GM12878 (cell line): Measurements from ENCODE around the gene SMIM27. TPM values are rescaled to one million over a fixed set of nuclear protein-coding genes. Genes with fewer than 3 reads are reported as not detected.
A peak's percentile ranks its signal among the peaks of the same experiment; 100 is the strongest.

Experiments used
- BCL11A ChIP-seq: IDR thresholded peaks from 2 replicates; pipeline ENCODE4 v1.6.1; 2011; ENCODE audit warnings: low read depth, low read length
- CHD2 ChIP-seq: IDR thresholded peaks from 2 replicates; pipeline ENCODE4 v1.6.1; 2011; ENCODE audit warnings: low read depth, low read length, improper control_type of control experiment, borderline replicate concordance
- DPF2 ChIP-seq: fragments of 450-650 bp; IDR thresholded peaks from 2 replicates; pipeline ENCODE4 v1.6.1; 2017; ENCODE audit warnings: mild to moderate bottlenecking
- FOS ChIP-seq: IDR thresholded peaks from 3 replicates; pipeline ENCODE4 v1.6.1; 2011; ENCODE audit warnings: borderline replicate concordance; ENCODE audit not compliant: insufficient read length; ENCODE audit errors: extremely low read depth
- GATAD2B ChIP-seq: fragments of 450-650 bp; conservative IDR thresholded peaks from 2 replicates; pipeline ENCODE4 v1.6.1; 2017; ENCODE audit warnings: low read depth, mild to moderate bottlenecking, moderate library complexity
- HDGF ChIP-seq: fragments of 450-650 bp; IDR thresholded peaks from 2 replicates; pipeline ENCODE4 v1.6.1; 2016; ENCODE audit warnings: antibody characterized with exemption
- KAT2A ChIP-seq: conservative IDR thresholded peaks from 2 replicates; pipeline ENCODE4 v1.6.1; 2011; ENCODE audit warnings: low read depth, low read length; ENCODE audit not compliant: control insufficient read depth
- NR2C1 ChIP-seq: fragments of 450-650 bp; IDR thresholded peaks from 2 replicates; pipeline ENCODE4 v1.6.1; 2017; ENCODE audit warnings: antibody characterized with exemption, mild to moderate bottlenecking, moderate library complexity
- POLR2A ChIP-seq: IDR thresholded peaks from 2 replicates; pipeline ENCODE4 v1.6.1; 2011; ENCODE audit warnings: low read depth, mild to moderate bottlenecking, low read length
- RELA ChIP-seq: fragments of 450-650 bp; IDR thresholded peaks from 2 replicates; pipeline ENCODE4 v1.8.0; 2014; ENCODE audit warnings: borderline replicate concordance; ENCODE audit not compliant: partially characterized antibody
- SRF ChIP-seq, 2 experiments: IDR thresholded peaks; 2 replicates each; pipeline ENCODE4 v1.6.1; 2011; ENCODE audit warnings: low read depth in 2 of 2, low read length in 2 of 2, mild to moderate bottlenecking in 1 of 2, moderate library complexity in 1 of 2
- ZBED1 ChIP-seq: IDR thresholded peaks from 2 replicates; pipeline ENCODE4 v1.6.1; 2016; ENCODE audit warnings: borderline replicate concordance
- ZNF384 ChIP-seq: IDR thresholded peaks from 2 replicates; pipeline ENCODE4 v1.6.1; 2012; ENCODE audit warnings: low read depth, mild to moderate bottlenecking, low read length, improper control_type of control experiment, borderline replicate concordance
- ZSCAN29 ChIP-seq: fragments of 450-650 bp; IDR thresholded peaks from 2 replicates; pipeline ENCODE4 v1.6.1; 2017; ENCODE audit warnings: mild to moderate bottlenecking, moderate library complexity
- polyA plus RNA-seq, 11 experiments: library from polyadenylated mRNA; depleted of rRNA in 4 of 11; unstranded in 6 of 11; stranded (reverse) in 5 of 11; fragments of >200 nt; fragmentation: Nextera tagmentation in 4 of 11; fragmentation: Illumina TruSeq in 1 of 11; extraction: Ambion mirVana in 4 of 11; extraction: Trizol in 1 of 11; gene quantifications; 1 replicate in 1 of 11; 2 replicates in 10 of 11; pipeline versions ENCODE4 v1.2.1 to v1.2.3, GENCODE V29; 2011 to 2016; ENCODE audit warnings: inconsistent platforms in 2 of 11, missing spikeins in 2 of 11, low read depth in 1 of 11
- total RNA-seq, 4 experiments: library from RNA; depleted of rRNA in 3 of 4; stranded (reverse); fragments of >200 nt in 3 of 4; fragmentation: Illumina TruSeq in 1 of 4; extraction: Trizol in 1 of 4; gene quantifications; 2 replicates each; pipeline versions ENCODE4 v1.2.1 to v1.2.3, GENCODE V29; 2013 to 2021
- TF ChIP-seq, protein P1 (sequence below): fragments of 450-650 bp; IDR thresholded peaks from 2 replicates; pipeline ENCODE4 v1.6.1; 2017; ENCODE audit warnings: mild to moderate bottlenecking, moderate library complexity
- TF ChIP-seq, protein P2 (sequence below): IDR thresholded peaks from 2 replicates; pipeline ENCODE4 v1.6.1; 2011; ENCODE audit warnings: low read depth, low read length, improper control_type of control experiment, borderline replicate concordance
- TF ChIP-seq, protein P3 (sequence below): fragments of 450-650 bp; IDR thresholded peaks from 2 replicates; pipeline ENCODE4 v1.6.1; 2017; ENCODE audit warnings: low read depth, mild to moderate bottlenecking, moderate library complexity
- TF ChIP-seq, protein P4 (sequence below): fragments of 450-650 bp; IDR thresholded peaks from 2 replicates; pipeline ENCODE4 v1.6.1; 2017; ENCODE audit warnings: mild to moderate bottlenecking, low read depth, inconsistent platforms; ENCODE audit not compliant: poor library complexity, severe bottlenecking
- TF ChIP-seq, protein P5 (sequence below): fragments of 450-650 bp; conservative IDR thresholded peaks from 2 replicates; pipeline ENCODE4 v1.6.1; 2017; ENCODE audit warnings: mild to moderate bottlenecking, moderate library complexity

SMIM27 gene
- total and polyA plus RNA-seq, 10 of the 15 experiments (the other 5 are each of a cell fraction or from before 2014, with no cell fraction given), result 12.2 to 47.3 (median 26.5) TPM

DNA sequence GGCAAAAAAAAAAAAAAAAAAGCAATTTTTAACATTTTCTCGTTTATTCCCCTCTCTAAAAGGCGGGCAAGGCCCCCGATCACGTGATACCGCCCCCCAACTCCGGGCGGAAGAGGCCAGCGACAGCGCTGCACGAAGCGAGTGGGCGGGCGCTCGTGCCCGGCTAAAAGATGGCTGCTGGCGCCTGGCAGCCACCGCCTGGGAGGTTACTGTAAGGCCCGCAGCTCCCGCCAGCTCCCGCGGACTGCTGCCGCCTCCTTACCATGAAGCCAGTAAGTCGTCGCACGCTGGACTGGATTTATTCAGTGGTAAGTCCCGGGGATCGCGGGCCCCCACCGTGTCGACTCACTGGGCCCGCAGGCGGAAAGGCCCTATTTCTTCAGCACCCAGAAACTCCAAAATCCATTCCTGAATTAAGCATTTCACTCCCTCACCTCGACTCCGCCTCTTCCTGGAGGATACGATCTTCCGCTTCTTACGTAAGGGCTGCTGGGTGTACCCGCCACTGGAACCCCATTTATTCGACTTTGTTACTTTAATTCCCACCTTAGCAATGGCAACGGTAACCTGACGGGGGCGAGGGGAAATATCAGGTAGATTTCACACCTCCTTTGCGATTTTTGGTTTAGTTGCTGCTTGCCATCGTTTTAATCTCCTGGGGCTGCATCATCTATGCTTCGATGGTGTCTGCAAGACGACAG, at the start of gene SMIM27, which contains the start of gene TOPORS (continued):
- TF ChIP-seq POLR2A, result peak; percentile 91
- TF ChIP-seq DPF2, result peak; percentile 56; the same call in 1 of the 2 replicates
- TF ChIP-seq KAT2A, result no peak
- TF ChIP-seq BCL11A, result no peak
- TF ChIP-seq GATAD2B, result peak; percentile 66; the same call in 1 of the 2 replicates
- TF ChIP-seq, protein P1, sequence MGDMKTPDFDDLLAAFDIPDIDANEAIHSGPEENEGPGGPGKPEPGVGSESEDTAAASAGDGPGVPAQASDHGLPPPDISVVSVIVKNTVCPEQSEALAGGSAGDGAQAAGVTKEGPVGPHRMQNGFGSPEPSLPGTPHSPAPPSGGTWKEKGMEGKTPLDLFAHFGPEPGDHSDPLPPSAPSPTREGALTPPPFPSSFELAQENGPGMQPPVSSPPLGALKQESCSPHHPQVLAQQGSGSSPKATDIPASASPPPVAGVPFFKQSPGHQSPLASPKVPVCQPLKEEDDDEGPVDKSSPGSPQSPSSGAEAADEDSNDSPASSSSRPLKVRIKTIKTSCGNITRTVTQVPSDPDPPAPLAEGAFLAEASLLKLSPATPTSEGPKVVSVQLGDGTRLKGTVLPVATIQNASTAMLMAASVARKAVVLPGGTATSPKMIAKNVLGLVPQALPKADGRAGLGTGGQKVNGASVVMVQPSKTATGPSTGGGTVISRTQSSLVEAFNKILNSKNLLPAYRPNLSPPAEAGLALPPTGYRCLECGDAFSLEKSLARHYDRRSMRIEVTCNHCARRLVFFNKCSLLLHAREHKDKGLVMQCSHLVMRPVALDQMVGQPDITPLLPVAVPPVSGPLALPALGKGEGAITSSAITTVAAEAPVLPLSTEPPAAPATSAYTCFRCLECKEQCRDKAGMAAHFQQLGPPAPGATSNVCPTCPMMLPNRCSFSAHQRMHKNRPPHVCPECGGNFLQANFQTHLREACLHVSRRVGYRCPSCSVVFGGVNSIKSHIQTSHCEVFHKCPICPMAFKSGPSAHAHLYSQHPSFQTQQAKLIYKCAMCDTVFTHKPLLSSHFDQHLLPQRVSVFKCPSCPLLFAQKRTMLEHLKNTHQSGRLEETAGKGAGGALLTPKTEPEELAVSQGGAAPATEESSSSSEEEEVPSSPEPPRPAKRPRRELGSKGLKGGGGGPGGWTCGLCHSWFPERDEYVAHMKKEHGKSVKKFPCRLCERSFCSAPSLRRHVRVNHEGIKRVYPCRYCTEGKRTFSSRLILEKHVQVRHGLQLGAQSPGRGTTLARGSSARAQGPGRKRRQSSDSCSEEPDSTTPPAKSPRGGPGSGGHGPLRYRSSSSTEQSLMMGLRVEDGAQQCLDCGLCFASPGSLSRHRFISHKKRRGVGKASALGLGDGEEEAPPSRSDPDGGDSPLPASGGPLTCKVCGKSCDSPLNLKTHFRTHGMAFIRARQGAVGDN, result peak; percentile 26; the same call in 1 of the 2 replicates
- TF ChIP-seq HDGF, result peak; percentile 31; the same call in 1 of the 2 replicates
- TF ChIP-seq, protein P2, sequence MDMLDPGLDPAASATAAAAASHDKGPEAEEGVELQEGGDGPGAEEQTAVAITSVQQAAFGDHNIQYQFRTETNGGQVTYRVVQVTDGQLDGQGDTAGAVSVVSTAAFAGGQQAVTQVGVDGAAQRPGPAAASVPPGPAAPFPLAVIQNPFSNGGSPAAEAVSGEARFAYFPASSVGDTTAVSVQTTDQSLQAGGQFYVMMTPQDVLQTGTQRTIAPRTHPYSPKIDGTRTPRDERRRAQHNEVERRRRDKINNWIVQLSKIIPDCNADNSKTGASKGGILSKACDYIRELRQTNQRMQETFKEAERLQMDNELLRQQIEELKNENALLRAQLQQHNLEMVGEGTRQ, result peak; percentile 84
- TF ChIP-seq CHD2, result peak; percentile 25; the same call in 1 of the 2 replicates
- no peak for TF ChIP-seq ZNF384
- TF ChIP-seq, protein P3, sequence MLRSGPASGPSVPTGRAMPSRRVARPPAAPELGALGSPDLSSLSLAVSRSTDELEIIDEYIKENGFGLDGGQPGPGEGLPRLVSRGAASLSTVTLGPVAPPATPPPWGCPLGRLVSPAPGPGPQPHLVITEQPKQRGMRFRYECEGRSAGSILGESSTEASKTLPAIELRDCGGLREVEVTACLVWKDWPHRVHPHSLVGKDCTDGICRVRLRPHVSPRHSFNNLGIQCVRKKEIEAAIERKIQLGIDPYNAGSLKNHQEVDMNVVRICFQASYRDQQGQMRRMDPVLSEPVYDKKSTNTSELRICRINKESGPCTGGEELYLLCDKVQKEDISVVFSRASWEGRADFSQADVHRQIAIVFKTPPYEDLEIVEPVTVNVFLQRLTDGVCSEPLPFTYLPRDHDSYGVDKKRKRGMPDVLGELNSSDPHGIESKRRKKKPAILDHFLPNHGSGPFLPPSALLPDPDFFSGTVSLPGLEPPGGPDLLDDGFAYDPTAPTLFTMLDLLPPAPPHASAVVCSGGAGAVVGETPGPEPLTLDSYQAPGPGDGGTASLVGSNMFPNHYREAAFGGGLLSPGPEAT, result peak; percentile 85
- TF ChIP-seq FOS, result no peak
- peak; percentile 57 for TF ChIP-seq RELA
- TF ChIP-seq ZBED1, result no peak
- TF ChIP-seq ZSCAN29, result no peak
- TF ChIP-seq, protein P4, sequence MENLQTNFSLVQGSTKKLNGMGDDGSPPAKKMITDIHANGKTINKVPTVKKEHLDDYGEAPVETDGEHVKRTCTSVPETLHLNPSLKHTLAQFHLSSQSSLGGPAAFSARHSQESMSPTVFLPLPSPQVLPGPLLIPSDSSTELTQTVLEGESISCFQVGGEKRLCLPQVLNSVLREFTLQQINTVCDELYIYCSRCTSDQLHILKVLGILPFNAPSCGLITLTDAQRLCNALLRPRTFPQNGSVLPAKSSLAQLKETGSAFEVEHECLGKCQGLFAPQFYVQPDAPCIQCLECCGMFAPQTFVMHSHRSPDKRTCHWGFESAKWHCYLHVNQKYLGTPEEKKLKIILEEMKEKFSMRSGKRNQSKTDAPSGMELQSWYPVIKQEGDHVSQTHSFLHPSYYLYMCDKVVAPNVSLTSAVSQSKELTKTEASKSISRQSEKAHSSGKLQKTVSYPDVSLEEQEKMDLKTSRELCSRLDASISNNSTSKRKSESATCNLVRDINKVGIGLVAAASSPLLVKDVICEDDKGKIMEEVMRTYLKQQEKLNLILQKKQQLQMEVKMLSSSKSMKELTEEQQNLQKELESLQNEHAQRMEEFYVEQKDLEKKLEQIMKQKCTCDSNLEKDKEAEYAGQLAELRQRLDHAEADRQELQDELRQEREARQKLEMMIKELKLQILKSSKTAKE, result no peak
- TF ChIP-seq, protein P5, sequence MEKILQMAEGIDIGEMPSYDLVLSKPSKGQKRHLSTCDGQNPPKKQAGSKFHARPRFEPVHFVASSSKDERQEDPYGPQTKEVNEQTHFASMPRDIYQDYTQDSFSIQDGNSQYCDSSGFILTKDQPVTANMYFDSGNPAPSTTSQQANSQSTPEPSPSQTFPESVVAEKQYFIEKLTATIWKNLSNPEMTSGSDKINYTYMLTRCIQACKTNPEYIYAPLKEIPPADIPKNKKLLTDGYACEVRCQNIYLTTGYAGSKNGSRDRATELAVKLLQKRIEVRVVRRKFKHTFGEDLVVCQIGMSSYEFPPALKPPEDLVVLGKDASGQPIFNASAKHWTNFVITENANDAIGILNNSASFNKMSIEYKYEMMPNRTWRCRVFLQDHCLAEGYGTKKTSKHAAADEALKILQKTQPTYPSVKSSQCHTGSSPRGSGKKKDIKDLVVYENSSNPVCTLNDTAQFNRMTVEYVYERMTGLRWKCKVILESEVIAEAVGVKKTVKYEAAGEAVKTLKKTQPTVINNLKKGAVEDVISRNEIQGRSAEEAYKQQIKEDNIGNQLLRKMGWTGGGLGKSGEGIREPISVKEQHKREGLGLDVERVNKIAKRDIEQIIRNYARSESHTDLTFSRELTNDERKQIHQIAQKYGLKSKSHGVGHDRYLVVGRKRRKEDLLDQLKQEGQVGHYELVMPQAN, result peak; percentile 65; the same call in 1 of the 2 replicates
- no peak for TF ChIP-seq SRF (IDR thresholded peaks at IDR 0.05; ENCODE audit: low read depth in 2 of 2, low read length in 2 of 2)
- TF ChIP-seq NR2C1, result peak; percentile 73
